Measurements from ENCODE around the gene PPM1E.

PPM1E gene

DNA sequence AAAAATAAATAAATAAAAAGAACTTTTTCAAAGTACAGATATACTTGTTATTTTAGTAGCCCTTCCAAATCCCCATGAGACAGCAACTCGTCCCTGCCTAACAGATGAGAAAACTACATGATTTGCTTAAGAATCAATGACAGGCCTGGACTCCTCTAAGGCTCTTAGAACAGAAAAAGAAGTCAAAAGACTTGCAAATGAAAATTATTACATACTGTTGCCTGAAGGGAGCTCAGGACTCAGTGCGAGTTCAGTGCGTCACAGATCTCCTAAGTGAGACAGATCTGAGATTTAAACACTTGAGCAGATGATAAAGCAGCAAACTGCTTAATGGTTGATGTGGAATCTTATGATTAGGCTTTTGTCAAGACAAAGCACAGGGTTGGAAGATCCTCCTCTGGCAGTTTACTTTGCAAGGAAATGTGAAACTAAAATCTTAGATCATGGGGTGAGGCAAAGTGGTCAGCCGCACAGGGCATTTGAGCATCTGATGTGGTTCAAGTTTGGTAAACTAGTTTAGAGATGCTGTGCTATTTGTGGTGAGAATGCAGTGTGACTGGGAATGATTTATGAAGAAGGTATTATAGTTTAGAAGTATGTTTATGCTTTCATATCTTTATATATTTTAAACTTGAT lies 212.9 kb downstream of the PPM1E start:
- ATAC-seq: no peak

DNA sequence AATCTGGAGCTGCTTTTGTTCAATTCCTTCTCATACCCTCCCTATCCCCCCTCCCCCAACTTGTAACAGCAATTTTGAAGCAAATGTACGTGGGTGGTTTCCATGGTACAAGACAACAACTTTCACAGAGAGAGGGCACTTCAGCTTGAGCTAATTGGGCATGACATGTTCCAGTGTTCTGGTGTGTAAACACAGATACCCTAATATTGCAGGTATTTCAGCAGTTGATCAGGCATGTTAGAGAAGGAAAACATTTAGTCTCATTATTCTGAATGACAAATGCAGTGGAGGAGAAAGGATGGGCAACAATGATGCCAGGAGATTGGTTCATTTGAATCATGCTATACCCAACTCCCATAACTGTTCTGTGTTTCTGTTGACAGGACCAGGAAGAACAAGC lies 213.5 kb downstream of the PPM1E start:
- TF ChIP-seq PPARA (CRISPR knock-in tag; IDR thresholded peaks at IDR 0.05; ENCODE audit: borderline replicate concordance): no peak
- TF ChIP-seq TCF4 (CRISPR knock-in tag; IDR thresholded peaks at IDR 0.05; ENCODE audit: borderline replicate concordance): no peak
- TF ChIP-seq RARB (CRISPR knock-in tag; IDR thresholded peaks at IDR 0.05): no peak
- no peak for TF ChIP-seq OSR1 (CRISPR knock-in tag; IDR thresholded peaks at IDR 0.05)
- TF ChIP-seq ESRRG (CRISPR knock-in tag; IDR thresholded peaks at IDR 0.05): no peak
- TF ChIP-seq, protein P1, sequence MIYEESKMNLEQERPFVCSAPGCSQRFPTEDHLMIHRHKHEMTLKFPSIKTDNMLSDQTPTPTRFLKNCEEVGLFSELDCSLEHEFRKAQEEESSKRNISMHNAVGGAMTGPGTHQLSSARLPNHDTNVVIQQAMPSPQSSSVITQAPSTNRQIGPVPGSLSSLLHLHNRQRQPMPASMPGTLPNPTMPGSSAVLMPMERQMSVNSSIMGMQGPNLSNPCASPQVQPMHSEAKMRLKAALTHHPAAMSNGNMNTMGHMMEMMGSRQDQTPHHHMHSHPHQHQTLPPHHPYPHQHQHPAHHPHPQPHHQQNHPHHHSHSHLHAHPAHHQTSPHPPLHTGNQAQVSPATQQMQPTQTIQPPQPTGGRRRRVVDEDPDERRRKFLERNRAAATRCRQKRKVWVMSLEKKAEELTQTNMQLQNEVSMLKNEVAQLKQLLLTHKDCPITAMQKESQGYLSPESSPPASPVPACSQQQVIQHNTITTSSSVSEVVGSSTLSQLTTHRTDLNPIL (CRISPR knock-in tag; IDR thresholded peaks at IDR 0.05; ENCODE audit: low read depth): no peak
- TF ChIP-seq ZFP3 (CRISPR knock-in tag; IDR thresholded peaks at IDR 0.05): no peak
- TF ChIP-seq SNAI2 (CRISPR knock-in tag; IDR thresholded peaks at IDR 0.05): no peak
- TF ChIP-seq, protein P2, sequence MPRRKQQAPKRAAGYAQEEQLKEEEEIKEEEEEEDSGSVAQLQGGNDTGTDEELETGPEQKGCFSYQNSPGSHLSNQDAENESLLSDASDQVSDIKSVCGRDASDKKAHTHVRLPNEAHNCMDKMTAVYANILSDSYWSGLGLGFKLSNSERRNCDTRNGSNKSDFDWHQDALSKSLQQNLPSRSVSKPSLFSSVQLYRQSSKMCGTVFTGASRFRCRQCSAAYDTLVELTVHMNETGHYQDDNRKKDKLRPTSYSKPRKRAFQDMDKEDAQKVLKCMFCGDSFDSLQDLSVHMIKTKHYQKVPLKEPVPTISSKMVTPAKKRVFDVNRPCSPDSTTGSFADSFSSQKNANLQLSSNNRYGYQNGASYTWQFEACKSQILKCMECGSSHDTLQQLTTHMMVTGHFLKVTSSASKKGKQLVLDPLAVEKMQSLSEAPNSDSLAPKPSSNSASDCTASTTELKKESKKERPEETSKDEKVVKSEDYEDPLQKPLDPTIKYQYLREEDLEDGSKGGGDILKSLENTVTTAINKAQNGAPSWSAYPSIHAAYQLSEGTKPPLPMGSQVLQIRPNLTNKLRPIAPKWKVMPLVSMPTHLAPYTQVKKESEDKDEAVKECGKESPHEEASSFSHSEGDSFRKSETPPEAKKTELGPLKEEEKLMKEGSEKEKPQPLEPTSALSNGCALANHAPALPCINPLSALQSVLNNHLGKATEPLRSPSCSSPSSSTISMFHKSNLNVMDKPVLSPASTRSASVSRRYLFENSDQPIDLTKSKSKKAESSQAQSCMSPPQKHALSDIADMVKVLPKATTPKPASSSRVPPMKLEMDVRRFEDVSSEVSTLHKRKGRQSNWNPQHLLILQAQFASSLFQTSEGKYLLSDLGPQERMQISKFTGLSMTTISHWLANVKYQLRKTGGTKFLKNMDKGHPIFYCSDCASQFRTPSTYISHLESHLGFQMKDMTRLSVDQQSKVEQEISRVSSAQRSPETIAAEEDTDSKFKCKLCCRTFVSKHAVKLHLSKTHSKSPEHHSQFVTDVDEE (CRISPR knock-in tag; IDR thresholded peaks at IDR 0.05): no peak
- peak; percentile 56; the same call in 2 of the 3 replicates for ATAC-seq

More for the DNA sequence above, 212.9 kb downstream of the PPM1E start:
- TF ChIP-seq ZNF70 (CRISPR knock-in tag; IDR thresholded peaks at IDR 0.05) (no peak), PPARA (CRISPR knock-in tag; IDR thresholded peaks at IDR 0.05; ENCODE audit: borderline replicate concordance) (no peak), ZNF8 (CRISPR knock-in tag; IDR thresholded peaks at IDR 0.05) (no peak), GLIS3 (CRISPR knock-in tag; IDR thresholded peaks at IDR 0.05) (no peak), TOX (CRISPR knock-in tag; IDR thresholded peaks at IDR 0.05; ENCODE audit: borderline replicate concordance) (no peak), ESRRG (CRISPR knock-in tag; IDR thresholded peaks at IDR 0.05) (no peak), ARNTL (CRISPR knock-in tag; IDR thresholded peaks at IDR 0.05; ENCODE audit: borderline replicate concordance, low read depth) (no peak), ZFP3 (CRISPR knock-in tag; IDR thresholded peaks at IDR 0.05) (no peak), ISL1 (CRISPR knock-in tag; IDR thresholded peaks at IDR 0.05) (no peak), ZFP30 (CRISPR knock-in tag; IDR thresholded peaks at IDR 0.05) (no peak), OSR1 (CRISPR knock-in tag; IDR thresholded peaks at IDR 0.05) (no peak), TCF4 (CRISPR knock-in tag; IDR thresholded peaks at IDR 0.05; ENCODE audit: borderline replicate concordance) (no peak), ZNF565 (CRISPR knock-in tag; conservative IDR thresholded peaks at IDR 0.05; ENCODE audit: low read depth) (no peak), RARB (CRISPR knock-in tag; IDR thresholded peaks at IDR 0.05) (no peak), CSDC2 (CRISPR knock-in tag; IDR thresholded peaks at IDR 0.05) (no peak)
- TF ChIP-seq, protein P1 (CRISPR knock-in tag; IDR thresholded peaks at IDR 0.05; ENCODE audit: low read depth): no peak
- TF ChIP-seq, protein P3, sequence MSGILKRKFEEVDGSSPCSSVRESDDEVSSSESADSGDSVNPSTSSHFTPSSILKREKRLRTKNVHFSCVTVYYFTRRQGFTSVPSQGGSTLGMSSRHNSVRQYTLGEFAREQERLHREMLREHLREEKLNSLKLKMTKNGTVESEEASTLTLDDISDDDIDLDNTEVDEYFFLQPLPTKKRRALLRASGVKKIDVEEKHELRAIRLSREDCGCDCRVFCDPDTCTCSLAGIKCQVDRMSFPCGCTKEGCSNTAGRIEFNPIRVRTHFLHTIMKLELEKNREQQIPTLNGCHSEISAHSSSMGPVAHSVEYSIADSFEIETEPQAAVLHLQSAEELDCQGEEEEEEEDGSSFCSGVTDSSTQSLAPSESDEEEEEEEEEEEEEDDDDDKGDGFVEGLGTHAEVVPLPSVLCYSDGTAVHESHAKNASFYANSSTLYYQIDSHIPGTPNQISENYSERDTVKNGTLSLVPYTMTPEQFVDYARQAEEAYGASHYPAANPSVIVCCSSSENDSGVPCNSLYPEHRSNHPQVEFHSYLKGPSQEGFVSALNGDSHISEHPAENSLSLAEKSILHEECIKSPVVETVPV (CRISPR knock-in tag; IDR thresholded peaks at IDR 0.05): no peak
- TF ChIP-seq, protein P4, sequence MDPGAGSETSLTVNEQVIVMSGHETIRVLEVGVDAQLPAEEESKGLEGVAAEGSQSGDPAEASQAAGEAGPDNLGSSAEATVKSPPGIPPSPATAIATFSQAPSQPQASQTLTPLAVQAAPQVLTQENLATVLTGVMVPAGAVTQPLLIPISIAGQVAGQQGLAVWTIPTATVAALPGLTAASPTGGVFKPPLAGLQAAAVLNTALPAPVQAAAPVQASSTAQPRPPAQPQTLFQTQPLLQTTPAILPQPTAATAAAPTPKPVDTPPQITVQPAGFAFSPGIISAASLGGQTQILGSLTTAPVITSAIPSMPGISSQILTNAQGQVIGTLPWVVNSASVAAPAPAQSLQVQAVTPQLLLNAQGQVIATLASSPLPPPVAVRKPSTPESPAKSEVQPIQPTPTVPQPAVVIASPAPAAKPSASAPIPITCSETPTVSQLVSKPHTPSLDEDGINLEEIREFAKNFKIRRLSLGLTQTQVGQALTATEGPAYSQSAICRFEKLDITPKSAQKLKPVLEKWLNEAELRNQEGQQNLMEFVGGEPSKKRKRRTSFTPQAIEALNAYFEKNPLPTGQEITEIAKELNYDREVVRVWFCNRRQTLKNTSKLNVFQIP (CRISPR knock-in tag; IDR thresholded peaks at IDR 0.05; ENCODE audit: borderline replicate concordance, low read depth): no peak

DNA sequence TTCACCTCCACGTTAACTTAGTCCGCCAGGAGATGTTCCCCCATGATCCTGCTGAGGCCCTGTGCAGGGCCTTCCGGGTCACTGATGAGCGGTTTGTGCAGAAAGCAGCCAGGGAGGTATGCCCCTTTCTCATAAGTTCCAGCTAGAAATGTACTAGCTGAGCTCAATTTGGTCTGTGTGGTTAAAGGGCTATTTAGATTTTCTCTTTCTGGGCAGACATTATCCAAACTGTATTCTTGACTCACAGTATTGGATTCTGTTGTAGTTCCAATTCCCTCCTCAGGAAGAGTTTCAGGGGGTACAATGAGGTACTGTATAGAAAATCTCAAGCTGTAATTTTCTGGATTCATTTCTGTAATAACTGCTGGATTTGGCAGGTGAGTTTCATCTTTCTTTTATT lies 214.0 kb downstream of the PPM1E start:
- TF ChIP-seq, protein P4 (CRISPR knock-in tag; IDR thresholded peaks at IDR 0.05; ENCODE audit: borderline replicate concordance, low read depth): no peak
- TF ChIP-seq ZFP3 (CRISPR knock-in tag; IDR thresholded peaks at IDR 0.05) (no peak), ESRRG (CRISPR knock-in tag; IDR thresholded peaks at IDR 0.05) (no peak), ZC3H10 (CRISPR knock-in tag; IDR thresholded peaks at IDR 0.05) (no peak), CSDC2 (CRISPR knock-in tag; IDR thresholded peaks at IDR 0.05) (no peak), RARB (CRISPR knock-in tag; IDR thresholded peaks at IDR 0.05) (no peak), ZNF70 (CRISPR knock-in tag; IDR thresholded peaks at IDR 0.05) (no peak), PPARA (CRISPR knock-in tag; IDR thresholded peaks at IDR 0.05; ENCODE audit: borderline replicate concordance) (no peak), ZNF565 (CRISPR knock-in tag; conservative IDR thresholded peaks at IDR 0.05; ENCODE audit: low read depth) (no peak), OSR1 (CRISPR knock-in tag; IDR thresholded peaks at IDR 0.05) (no peak), ZNF8 (CRISPR knock-in tag; IDR thresholded peaks at IDR 0.05) (no peak)
- TF ChIP-seq, protein P3 (CRISPR knock-in tag; IDR thresholded peaks at IDR 0.05): no peak
- TF ChIP-seq, protein P5, sequence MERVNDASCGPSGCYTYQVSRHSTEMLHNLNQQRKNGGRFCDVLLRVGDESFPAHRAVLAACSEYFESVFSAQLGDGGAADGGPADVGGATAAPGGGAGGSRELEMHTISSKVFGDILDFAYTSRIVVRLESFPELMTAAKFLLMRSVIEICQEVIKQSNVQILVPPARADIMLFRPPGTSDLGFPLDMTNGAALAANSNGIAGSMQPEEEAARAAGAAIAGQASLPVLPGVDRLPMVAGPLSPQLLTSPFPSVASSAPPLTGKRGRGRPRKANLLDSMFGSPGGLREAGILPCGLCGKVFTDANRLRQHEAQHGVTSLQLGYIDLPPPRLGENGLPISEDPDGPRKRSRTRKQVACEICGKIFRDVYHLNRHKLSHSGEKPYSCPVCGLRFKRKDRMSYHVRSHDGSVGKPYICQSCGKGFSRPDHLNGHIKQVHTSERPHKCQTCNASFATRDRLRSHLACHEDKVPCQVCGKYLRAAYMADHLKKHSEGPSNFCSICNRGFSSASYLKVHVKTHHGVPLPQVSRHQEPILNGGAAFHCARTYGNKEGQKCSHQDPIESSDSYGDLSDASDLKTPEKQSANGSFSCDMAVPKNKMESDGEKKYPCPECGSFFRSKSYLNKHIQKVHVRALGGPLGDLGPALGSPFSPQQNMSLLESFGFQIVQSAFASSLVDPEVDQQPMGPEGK (CRISPR knock-in tag; IDR thresholded peaks at IDR 0.05; ENCODE audit: borderline replicate concordance): no peak
- peak; percentile 26; the same call in 1 of the 3 replicates for ATAC-seq
